Testis (tissue), 3 donors: ENCODE measurements around the gene IPO4. TPM values are rescaled to one million over a fixed set of nuclear protein-coding genes. Genes with fewer than 3 reads are reported as not detected.

Experiments used
- DNase-seq: peaks from one replicate; pipeline ENCODE4 v3.0.0-alpha.2; 2019
- H3K27ac ChIP-seq, 2 donors: fragments of 200-600 bp; sonication (generic); one replicate each; pipeline ENCODE4 v1.5.1; 2019
- H3K27me3 ChIP-seq: fragments of 200-600 bp; sonication (generic); one replicate; pipeline ENCODE4 v1.5.1; 2019
- H3K36me3 ChIP-seq: fragments of 200-600 bp; sonication (generic); one replicate; pipeline ENCODE4 v1.5.1; 2017; ENCODE audit warnings: low read depth; ENCODE audit errors: missing control alignments
- H3K4me1 ChIP-seq: fragments of 200-600 bp; sonication (generic); one replicate; pipeline ENCODE4 v1.5.1; 2019
- H3K4me3 ChIP-seq, 2 donors: fragments of 200-600 bp; sonication (generic); one replicate each; pipeline ENCODE4 v1.5.1; 2017 to 2019
- H3K9me3 ChIP-seq: fragments of 200-600 bp; sonication (generic); one replicate; pipeline ENCODE4 v1.5.1; 2017
- CTCF ChIP-seq, 3 experiments: fragments of 450-650 bp in 2 of 3; fragments of 200-600 bp in 1 of 3; sonication (generic) in 1 of 3; IDR thresholded peaks; one replicate each; pipeline ENCODE4 v1.5.1; 2016 to 2019; ENCODE audit warnings: antibody characterized with exemption in 3 of 3, mild to moderate bottlenecking in 2 of 3, moderate library complexity in 1 of 3
- POLR2A ChIP-seq: fragments of 450-650 bp; IDR thresholded peaks from one replicate; pipeline ENCODE4 v1.6.1; 2017; ENCODE audit warnings: antibody characterized with exemption, mild to moderate bottlenecking, moderate library complexity
- WGBS, 2 donors: methylation state at CpG; one replicate each; pipeline ENCODE4 v1.1.5; 2018; 5-methylcytosine and 5-hydroxymethylcytosine counted together
- intact Hi-C: fragments of 100-400 bp; cut with DNase I; formaldehyde crosslinking; loops from one replicate; pipeline ENCODE4 v1.15.1; 2023; ENCODE audit warnings: low total_unique reads
- polyA plus RNA-seq: library from polyadenylated mRNA; stranded (reverse); fragments of 350-450 nt; fragmentation: Illumina TruSeq; extraction: RNeasy Lipid Tissue Mini Kit (QIAGEN cat#74804); gene quantifications from one replicate; pipeline ENCODE4 v1.2.3, GENCODE V29; 2014; ENCODE audit warnings: low read depth, low replicate concordance; ENCODE audit not compliant: insufficient read depth
- total RNA-seq, 2 donors: library from RNA; depleted of rRNA; stranded (reverse); fragments of >200 nt; gene quantifications; one replicate each; pipeline ENCODE4 v1.2.3, GENCODE V29; 2016

Gene IPO4
- total and polyA plus RNA-seq, 3 donors from 2014 or later: 85.9 to 156 (median 140) TPM

- WGBS, 2 donors: 87% methylated on average over 8 to 12 of the region's 12 CpGs
- DNase-seq: no peak
- no peak overlapping the region for H3K4me3 ChIP-seq
- no peaks in the 10 kb centered on the region for H3K9me3 ChIP-seq
- no peaks in the 10 kb centered on the region for H3K27me3 ChIP-seq
- no peak for TF ChIP-seq POLR2A
- no peak for TF ChIP-seq CTCF (IDR thresholded peaks at IDR 0.05)
- no peaks in the 10 kb centered on the region for H3K36me3 ChIP-seq
- intact Hi-C loops: no loop called here
- H3K27ac ChIP-seq: no peak overlapping the region
- H3K4me1 ChIP-seq: no peaks in the 10 kb centered on the region
Measured at GRCh38 chr14:24177041-24177825, 11.4 kb downstream of the IPO4 start.

- Histone ChIP-seq H3K4me1 (no peaks in the 10 kb centered on the region), H3K9me3 (no peaks in the 10 kb centered on the region), H3K27ac (no peak overlapping the region), H3K4me3 (no peak overlapping the region), H3K36me3 (no peaks in the 10 kb centered on the region), H3K27me3 (no peaks in the 10 kb centered on the region)
- intact Hi-C loops: no loop called here
- WGBS, 2 donors: 95 to 100% methylated on average over 5 of the region's 5 CpGs
- TF ChIP-seq CTCF (IDR thresholded peaks at IDR 0.05) (no peak), POLR2A (no peak)
- no peak for DNase-seq
Measured at GRCh38 chr14:24176599-24176998, 12.0 kb downstream of the IPO4 start.

- intact Hi-C loops: no loop called here
- H3K36me3 ChIP-seq: no peaks in the 10 kb centered on the region
- TF ChIP-seq CTCF (IDR thresholded peaks at IDR 0.05) (no peak), POLR2A (no peak)
- no peaks in the 10 kb centered on the region for H3K27me3 ChIP-seq
- DNase-seq: no peak
- no peaks in the 10 kb centered on the region for H3K4me1 ChIP-seq
- H3K4me3 ChIP-seq: peak overlapping the region in 1 of 2 donors; percentile 50
- H3K27ac ChIP-seq: no peak overlapping the region
- H3K9me3 ChIP-seq: no peaks in the 10 kb centered on the region
- 66 to 70% methylated on average over 18 to 19 of the region's 20 CpGs for WGBS, 2 donors
Measured at GRCh38 chr14:24172871-24173281, 15.7 kb downstream of the IPO4 start.

- peak overlapping the region; percentile 17 to 50 for H3K4me3 ChIP-seq
- intact Hi-C loops: no loop called here
- H3K4me1 ChIP-seq: no peaks in the 10 kb centered on the region
- H3K9me3 ChIP-seq: no peaks in the 10 kb centered on the region
- TF ChIP-seq POLR2A: no peak
- no peak for TF ChIP-seq CTCF (IDR thresholded peaks at IDR 0.05)
- H3K27ac ChIP-seq: no peak overlapping the region
- no peak for DNase-seq
- H3K36me3 ChIP-seq: no peaks in the 10 kb centered on the region
- H3K27me3 ChIP-seq: no peaks in the 10 kb centered on the region
- WGBS, 2 donors: 41 to 66% methylated on average over 7 to 30 of the region's 30 CpGs
Measured at GRCh38 chr14:24172261-24172860, 16.3 kb downstream of the IPO4 start.
